ENCODE results near the gene PCDHAC2.

DNA sequence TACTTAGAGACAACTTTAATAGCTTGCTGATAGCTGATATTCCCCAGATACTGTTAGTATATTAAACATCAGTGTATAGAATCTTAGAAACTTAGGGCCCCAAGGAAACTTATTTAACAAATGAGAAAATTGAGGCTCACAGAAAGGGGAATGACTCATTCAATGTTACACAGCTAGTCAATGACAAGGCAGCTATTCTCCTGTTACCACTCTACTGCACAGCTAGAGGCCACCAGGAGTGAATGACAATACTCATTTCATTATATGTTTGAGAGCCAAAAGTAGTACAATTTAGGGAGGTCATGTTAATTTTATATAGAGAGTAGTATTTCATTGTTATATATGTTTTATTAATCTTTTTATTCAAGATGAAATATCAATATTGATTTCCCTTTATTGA lies 51.7 kb downstream of the PCDHAC2 start:
- TF ChIP-seq POLR2A (IDR thresholded peaks at IDR 0.05): no peak
- TF ChIP-seq, protein P1, sequence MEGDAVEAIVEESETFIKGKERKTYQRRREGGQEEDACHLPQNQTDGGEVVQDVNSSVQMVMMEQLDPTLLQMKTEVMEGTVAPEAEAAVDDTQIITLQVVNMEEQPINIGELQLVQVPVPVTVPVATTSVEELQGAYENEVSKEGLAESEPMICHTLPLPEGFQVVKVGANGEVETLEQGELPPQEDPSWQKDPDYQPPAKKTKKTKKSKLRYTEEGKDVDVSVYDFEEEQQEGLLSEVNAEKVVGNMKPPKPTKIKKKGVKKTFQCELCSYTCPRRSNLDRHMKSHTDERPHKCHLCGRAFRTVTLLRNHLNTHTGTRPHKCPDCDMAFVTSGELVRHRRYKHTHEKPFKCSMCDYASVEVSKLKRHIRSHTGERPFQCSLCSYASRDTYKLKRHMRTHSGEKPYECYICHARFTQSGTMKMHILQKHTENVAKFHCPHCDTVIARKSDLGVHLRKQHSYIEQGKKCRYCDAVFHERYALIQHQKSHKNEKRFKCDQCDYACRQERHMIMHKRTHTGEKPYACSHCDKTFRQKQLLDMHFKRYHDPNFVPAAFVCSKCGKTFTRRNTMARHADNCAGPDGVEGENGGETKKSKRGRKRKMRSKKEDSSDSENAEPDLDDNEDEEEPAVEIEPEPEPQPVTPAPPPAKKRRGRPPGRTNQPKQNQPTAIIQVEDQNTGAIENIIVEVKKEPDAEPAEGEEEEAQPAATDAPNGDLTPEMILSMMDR (IDR thresholded peaks at IDR 0.05): no peak

Measured in Peyer's patch (tissue), 4 donors.